WI38 (cell line): Measurements from ENCODE around the gene USP32.

ENCODE experiments used
- H3K4me3 ChIP-seq: 2 replicates; pipeline ENCODE4 v1.5.1; 2011; ENCODE audit warnings: low read depth, mild to moderate bottlenecking, control low read depth, low read length
- CTCF ChIP-seq: IDR thresholded peaks from 2 replicates; pipeline ENCODE4 v1.5.1; 2012; ENCODE audit warnings: low read depth, mild to moderate bottlenecking, control low read depth, low read length

The USP32 gene

GRCh38 chr17:60412701-60413100 lies 20.8 kb upstream of the USP32 start:
- no peak overlapping the region for H3K4me3 ChIP-seq
- TF ChIP-seq CTCF = no peak

- TF ChIP-seq CTCF = no peak
- H3K4me3 ChIP-seq = no peak overlapping the region
Observed at GRCh38 chr17:60410001-60410400, 18.1 kb upstream of the USP32 start.

DNA sequence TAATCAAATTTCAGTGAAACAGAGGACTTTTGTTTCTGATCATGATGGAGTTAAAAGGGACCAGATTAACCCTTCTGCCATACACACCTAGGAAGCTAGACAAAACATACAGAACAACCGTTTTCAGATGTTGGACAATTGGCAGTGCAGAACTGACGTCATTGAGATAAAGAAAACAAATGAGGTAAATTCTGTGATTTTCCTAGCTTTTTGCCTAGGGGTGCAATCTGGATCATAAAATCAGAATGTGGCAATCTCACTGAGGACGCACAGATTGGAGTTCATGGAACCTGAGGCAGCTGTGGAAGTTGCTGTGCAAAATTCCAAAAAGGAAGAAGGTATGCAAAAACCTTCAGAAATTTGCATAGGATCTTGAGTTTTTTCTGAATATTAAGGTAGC lies 15.0 kb upstream of the USP32 start:
- no peak for TF ChIP-seq CTCF
- H3K4me3 ChIP-seq = no peak overlapping the region

DNA sequence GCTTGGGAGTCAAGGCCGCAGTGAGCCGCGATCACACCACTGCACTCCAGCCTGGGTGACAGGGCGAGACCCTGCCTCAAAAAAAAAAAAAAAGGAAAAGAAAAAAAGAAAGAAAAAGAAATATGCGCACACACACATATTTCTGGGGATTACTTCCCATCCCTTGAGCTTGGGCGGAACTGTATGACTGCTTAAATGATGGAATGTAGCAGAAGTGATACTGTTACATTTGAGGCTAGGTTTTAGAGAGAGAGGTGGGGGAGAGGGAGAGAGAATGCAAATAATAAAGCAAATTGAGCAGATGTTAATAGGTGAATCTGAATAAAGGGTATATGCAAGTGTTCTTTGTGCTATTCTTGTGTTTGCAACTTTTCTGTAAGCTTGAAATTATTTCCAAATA lies 12.0 kb upstream of the USP32 start:
- TF ChIP-seq CTCF = no peak
- H3K4me3 ChIP-seq = no peak overlapping the region

DNA sequence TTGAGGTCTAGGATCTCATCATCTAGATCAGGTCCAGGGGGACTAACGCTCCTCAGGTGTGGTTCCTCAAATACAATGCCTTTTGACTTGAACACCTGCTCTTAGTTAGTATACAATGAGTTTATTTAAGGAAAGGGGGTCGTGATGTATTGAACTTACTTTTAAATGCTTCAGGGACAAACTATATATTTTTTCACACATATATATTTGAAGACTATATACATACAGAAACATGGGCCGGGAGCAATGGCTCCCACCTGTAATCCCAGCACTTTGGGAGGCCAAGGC lies 11.5 kb upstream of the USP32 start:
- TF ChIP-seq CTCF = no peak
- no peak overlapping the region for H3K4me3 ChIP-seq

- TF ChIP-seq CTCF = no peak
Observed at GRCh38 chr17:60401819-60402218, 9.9 kb upstream of the USP32 start.

GRCh38 chr17:60398227-60398959 lies 6.5 kb upstream of the USP32 start:
- no peak overlapping the region for H3K4me3 ChIP-seq
- no peak for TF ChIP-seq CTCF

More at GRCh38 chr17:60401819-60402218, 9.9 kb upstream of the USP32 start:
- no peak overlapping the region for H3K4me3 ChIP-seq
